Renal pelvis (tissue), 4 donors: Measurements from ENCODE around the gene CROCC2. TPM values are rescaled to one million over a fixed set of nuclear protein-coding genes. Genes with fewer than 3 reads are reported as not detected.

Source experiments
- DNase-seq: peaks from one replicate; pipeline ENCODE4 v3.0.0-alpha.2; 2013
- polyA plus RNA-seq, 3 donors: library from polyadenylated mRNA; unstranded; fragments of 120-200 nt; gene quantifications; one replicate each; pipeline ENCODE4 v1.2.1, GENCODE V29; 2013; ENCODE audit not compliant: insufficient read length in 3 of 3

The CROCC2 gene
- polyA plus RNA-seq, 3 donors = 0.04 to 0.07 (median 0.06) TPM

DNA sequence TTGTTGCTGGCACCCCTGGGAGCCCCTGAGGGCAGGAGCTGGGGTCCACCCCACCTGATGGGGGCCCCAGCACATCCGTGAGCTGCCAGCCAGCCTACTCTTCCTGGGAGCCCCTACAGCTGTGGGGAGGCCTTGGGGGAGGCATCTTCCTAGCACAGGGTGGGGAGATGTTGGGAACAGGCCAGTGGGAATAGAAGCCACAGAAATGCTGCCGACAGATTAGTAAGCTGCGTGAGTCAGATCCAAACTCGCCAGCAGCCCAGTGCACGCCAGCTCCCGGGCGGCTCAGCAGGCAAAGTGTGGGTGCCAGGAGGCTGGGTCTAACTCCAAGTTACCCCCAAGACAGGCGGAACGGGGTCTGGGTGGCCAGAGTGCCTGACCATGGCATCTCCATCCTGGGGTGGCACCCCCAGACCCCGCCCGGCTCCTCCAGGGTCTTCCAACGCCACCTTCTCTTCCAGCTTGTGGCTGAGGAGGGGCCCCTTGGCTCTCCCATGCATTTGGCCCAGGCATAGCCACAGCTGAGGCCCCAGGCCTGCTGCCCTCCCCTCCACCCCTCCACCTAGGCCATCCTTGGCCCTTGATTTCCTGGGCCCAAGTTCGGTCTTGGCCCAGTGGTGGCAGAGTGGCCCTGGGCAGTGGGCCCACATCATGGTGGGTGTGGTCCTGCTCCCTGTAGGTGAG lies 15.3 kb downstream of the CROCC2 start:
- DNase-seq = no peak

DNA sequence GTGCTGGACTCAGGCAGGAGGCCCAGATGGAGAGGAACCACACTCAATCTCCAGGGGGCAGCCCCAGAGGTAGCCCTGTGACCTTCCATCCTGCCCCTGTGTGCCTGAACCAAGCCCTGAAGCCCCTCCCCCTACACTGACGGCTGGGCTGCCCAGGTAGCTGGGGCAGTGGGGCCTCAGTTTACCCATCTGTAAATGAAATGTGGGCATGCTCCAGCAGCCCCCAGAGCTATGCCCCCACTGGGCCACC lies 15.8 kb downstream of the CROCC2 start:
- no peak for DNase-seq

DNA sequence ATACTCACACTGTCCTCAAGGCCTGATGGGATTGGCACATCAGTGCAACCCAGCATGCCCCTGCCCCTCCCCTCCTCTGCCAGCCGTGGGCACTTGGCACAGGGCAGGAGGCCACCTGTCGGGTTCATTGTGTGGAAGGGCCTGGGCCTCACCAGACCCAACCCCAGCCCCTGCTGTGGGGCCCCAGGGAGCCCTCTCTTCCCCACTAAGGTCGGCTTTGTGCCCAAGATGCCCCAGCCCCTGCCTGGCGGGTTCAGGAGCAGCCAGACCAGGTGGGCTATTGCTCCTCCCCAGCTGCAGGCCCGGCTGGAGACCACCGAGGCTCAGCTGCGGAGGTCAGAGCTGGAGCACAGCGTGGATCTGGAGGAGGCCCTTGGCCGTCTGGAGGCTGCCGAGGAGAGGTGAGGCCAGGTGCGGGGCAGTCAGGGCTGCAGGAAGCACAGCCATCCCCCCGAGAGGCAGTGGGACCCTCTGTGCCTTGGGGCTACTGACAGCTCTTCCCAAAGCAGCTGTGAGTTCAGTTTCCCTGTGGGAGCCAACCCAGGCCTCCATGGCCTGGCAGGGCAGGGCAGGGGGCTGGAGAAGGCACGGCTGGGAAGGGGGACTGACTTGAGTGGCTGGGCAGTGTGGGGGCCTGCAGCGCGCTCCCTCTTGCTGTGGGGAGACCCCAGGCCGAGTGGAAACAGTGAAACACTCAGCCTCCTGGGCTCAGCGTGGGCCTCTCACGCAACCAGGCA lies 16.3 kb downstream of the CROCC2 start:
- no peak for DNase-seq

DNA sequence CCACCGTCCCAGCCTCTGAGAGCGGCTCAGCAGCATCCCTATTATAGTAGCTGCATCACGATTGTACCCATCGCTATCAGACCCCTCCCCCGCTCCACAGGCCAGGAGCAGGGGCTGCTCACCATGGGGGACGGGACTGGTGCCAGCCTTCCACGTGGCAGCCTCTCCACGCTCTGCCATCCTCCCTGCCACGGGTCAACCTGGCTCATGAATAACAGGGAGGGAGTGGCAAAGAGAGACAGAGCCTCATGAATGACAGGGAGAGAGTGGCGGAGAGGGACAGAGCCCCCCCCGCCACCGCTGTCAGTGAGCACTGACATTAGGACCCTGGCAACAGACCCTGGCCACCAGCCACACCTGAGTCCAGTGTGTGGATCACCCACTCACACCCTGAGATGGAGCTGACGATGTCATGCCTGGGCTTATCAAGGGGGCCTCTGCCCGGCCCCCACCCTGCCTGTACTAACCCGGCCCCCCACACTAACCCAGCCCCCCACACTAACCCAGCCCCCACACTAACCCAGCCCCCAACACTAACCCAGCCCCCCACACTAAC lies 16.9 kb downstream of the CROCC2 start:
- DNase-seq = no peak

DNA sequence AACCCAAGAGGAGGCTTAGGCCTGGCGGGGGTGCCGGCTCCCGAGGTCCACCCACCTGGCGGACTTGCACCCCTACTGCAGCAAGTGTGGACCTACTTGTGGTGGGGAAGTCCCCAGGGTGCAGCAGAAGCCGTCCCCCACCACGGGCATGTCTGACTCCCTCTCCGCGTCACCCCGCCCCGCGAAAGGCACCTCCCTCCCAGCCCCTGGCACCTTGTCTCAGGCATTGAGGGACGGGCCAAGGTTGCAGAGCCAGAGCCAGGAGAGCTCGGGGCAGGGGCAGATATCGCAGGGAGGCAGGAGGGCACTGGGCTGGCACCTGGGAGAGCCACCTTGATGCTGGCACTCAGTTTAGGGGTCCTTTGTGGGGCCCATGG lies 19.0 kb downstream of the CROCC2 start:
- DNase-seq = no peak

DNA sequence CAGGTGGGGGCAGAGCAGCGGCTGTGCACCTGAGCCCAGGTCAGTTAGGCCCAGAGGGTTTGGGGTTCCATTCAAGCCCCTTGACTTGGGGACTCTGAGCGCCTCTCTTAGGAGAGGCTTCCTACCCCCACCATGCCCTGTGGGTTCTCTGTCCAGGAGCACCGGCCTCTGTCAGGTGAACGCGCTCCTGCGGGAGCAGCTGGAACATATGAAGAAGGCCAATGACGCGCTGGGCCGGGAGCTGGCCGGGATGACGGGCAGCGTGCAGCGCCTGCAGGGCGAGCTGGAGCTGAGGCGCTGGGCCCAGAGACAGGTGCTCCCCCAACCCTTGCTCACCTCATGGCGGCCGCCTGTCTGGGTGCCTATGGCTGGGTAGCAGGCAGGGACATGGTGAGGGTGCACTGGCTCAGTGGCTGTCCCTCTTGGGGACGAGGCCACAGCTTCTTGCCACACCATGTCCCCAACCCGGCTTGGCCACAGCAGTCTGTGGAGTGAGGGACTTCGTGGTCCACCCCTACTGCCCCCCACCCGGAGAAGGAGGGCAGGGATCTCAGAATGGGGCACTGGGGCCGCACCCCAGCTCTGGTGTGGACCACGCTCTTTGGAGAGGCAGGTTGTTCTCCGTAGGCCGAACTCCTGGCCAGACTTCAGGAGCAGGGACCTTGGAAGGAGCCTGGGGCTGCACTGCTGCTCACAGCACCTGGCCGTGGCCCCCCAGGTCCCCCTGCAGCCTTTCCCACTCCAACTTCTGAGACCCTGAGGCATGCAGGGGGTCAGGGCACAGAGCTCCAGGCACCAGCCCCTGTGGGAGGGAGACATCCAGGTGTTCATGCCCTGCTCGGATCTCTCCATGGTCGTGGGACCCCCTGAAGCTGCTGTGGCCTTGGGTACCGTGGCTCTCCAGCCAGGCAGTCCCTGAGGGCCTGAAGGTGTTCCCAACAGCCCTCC lies 19.7 kb downstream of the CROCC2 start:
- DNase-seq = no peak

DNA sequence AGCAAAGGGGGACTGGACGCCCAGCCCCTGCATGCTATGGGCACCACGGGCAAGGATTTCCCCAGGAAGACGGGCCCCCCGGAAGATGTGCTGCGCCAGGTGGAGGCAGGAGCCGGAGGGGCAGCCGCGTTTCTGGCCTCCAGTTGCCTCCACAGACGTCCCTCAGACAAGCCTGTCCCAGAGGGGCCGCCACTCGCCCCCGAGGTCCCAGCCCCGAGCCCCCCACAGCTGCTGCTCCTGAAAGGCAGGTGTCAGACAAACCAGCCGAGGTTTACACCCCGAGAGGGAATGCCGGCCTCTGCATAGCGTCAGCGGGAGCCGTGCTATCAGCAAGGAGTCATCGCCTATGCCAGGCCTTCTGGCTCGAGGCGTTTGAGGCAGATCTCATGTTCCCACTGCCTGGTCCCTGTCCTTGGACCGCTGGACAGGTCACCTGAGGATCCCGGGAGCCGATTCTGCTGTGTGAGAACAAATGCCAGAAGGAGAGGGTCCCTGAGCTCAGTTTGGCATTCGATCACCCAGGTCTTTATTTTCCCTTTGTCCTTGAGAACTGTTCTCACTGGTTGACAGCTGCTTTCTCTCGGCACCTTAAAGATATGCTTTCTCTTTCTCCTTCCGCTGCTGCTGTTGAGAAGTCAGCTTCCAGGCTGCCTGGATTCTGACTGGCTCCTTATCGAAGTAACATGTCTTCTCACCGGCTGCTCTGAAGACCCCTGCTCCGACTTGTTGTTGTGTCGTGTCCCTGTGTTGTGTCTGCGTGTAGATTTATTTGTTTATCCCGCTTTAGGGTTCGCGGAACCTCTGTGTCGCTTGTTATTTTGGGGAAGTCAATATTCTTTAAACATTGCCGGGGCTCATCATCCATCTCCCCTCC lies 20.6 kb downstream of the CROCC2 start:
- DNase-seq = no peak

DNA sequence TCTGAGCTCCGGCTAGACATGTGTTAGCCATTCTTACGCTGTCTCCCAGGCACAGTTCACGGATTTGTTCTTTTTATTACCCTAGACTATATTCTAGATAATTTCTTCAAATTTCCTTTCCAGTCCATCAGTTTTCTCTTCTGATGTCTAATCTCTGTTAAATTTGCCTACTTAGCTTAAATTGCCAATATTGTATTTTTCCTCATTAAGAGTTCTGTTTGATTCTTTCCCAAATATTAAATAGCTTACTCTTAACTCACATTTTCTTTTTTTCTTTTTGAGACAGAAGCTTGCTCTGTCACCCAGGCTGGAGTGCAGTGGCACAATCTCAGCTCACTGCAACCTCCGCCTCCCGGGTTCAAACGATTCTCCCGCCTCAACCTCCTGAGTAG lies 21.2 kb downstream of the CROCC2 start:
- DNase-seq = no peak

DNA sequence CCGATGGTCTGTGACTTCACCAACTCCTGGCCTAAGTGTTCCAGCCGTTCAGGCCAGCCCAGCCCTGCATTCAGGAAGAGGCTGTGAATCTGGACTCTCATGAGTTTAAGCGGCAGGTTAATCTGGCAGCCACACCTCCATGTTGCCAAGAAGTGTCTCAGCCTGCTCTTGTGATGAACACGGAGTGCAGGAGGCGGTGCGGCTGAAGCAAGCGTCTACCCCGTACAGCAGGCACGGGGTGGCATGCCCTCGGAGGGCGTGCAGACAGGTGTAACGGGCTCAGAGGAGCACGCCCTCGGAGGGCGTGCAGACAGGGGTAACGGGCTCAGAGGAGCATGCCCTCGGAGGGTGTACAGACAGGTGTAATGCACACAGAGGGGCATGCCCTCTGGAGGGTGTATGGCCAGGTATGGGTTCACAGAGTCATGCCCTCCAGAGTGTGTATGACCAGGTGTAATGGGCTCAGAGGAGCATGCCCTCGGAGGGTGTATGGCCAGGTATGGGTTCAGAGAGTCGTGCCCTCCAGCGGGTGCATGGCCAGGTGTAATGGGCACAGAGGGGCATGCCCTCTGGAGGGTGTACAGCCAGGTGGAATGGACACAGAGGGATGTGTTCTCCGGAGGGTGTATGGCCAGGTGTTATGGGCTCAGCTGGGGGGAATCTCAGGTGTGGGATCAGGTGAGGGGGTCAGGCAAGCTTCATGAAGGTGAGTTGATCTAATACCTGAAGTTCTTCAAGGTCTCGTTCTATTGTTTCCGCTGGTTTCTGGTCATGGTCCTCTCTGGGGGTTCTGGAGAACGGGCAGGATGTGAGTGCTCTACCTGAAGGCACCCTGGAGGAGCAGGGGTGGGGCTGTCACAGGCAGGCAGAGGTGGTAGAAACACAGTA lies 22.6 kb downstream of the CROCC2 start:
- DNase-seq = no peak

DNA sequence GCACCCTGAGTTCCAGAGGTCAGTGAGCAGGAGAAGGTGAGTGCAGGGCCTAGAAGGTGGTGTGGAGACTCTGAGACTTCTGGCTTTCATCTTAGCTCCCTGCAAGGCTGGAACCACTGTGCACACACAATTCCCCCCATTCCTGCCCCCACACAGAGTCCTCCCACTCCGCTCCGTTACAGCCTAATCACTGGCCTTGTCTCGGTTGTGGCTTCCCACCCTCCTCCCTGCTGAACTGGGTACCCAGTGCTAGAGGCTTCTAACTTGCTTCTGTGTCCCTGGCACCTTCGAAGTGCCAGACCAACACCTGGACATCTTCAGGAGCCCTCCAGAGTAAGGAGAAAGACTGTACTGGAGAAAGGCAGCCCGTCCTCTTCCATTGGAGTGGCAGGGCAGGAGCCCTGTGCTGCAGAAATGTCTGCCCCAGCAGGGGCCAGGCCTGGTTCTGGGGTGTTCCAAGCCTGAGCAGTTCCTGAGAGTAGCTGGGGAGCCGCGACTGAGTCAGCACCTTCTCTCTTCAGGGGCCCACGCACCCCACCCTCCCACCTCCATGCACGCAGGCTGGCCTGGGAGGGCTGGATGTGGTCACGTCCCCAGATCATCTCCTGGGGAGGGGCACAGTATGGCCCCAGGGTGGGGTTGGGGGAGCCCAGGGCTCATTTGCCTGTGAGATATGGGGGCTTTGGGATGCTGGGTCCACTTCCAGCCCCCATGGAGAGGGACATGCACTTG lies 23.4 kb downstream of the CROCC2 start:
- DNase-seq = no peak

DNA sequence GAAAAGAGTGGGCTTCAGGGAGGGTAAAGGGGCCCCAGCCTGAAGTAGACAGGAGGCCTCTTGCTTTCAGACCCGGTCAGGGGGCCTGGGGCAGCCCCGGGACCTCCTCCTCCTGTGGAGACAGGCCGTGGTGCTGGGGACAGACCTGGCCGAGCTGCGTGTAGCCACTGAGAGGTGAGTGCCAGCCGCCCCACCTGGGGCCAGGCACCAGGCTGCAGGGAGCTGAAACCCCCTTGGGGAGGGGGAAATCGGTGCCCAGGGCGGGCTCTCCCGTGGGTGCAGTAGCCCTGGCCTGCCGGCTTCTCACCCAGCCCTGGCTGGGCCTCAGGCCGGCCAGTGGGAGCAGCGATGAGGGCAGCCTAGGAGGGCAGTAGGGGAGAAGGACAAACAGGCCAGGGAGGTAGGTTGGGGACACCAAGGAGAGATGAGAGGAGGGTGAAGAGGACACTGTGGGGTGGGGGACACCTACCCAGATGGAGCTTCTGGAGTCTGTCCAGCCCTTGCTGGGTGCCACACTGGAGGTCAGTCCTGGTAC lies 24.0 kb downstream of the CROCC2 start:
- DNase-seq = no peak

DNA sequence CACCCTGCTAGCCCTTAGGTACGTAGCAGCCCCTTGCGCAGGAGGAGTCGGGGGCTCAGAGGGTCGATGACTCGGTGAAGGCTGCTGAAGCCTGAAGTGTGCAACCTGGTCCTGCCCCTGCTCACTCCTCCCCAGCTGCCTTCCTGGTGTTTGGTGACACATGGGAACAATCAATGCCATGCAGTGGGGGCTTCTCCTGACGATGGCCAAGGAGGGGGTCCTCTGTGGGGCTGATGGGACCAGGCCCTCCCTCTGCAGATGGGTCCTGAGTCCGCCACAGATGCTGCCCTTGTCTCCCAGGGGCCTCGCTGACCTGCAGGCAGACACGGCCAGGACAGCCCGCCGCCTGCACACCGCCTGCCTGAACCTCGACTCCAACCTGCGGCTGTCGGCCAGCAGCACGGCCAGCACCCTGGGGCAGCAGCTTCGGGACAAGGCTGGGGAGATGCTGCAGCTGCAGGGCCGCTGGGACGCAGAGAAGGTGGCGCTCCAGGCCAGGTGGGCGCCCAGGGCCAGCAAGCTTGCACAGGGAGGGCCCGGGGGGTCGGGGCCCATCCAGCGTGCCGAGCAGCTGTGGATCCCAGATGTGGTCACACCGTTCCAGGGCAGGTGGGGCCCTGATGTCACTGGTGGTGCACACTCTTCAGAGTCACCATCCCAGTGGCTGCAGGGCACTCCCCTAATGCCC lies 24.6 kb downstream of the CROCC2 start:
- no peak for DNase-seq

DNA sequence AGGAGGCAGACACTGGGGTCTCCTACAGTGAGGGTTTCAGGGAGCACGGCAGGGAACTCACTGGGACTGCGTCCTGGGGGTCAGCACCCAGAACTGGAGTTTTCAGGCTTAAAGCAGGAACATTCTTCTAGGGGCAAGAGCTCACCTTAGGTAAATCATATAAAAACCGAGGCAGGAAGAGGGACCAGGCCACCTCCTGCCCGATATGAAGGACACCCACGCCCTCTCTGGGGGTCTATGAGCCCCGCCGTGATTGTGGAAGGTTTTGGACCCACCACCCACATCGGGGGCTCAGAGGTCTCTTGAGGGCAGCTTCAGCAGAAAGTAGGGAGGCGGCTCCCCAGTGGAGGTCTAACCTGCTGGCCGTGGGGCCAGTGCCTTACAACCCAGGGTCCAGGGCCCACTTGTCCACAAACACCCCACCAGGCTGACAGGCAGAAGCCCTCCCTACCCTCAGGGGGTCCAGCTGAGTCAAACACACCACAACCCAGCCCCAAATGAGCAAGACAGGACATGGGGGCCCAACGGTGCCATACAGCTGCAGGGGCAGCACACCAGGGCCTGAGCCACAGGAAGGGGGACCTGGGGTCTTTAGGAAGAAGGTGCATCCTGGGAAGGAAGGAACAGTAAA lies 25.3 kb downstream of the CROCC2 start:
- no peak for DNase-seq

DNA sequence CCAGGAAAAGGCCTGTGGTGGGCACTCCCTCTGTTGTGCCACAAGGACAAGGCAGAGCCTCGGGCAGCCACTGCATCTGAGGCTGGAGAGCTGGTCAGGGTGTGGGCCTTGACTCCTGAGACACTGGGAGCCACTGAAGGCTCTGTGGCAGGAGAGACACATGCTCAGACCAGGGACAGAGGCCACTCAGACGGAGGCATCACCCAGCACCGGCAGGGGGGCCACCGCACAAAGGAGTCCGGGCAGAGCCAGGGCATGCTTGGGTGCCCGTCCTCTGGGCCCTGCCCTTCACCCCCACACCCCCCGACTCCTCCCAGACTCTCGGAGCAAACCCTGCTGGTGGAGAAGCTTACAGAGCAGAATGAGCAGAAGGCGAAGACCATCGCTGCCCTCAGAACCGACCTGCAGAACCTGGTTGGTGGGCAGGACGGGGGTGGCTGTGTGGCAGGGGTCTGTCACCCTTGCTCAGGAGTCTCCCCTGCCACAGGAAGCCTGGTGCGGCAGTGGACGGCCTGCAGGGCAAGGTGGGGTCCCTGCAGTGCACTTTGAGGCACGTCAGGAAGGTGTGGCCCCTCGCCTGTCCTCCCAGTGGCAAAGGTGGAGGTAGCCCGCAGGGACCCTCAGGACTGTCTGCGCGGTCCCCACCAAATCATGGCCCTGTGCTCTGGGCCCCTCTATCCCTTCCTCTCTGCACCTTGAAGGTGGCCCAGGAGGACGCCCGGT lies 26.0 kb downstream of the CROCC2 start:
- no peak for DNase-seq

DNA sequence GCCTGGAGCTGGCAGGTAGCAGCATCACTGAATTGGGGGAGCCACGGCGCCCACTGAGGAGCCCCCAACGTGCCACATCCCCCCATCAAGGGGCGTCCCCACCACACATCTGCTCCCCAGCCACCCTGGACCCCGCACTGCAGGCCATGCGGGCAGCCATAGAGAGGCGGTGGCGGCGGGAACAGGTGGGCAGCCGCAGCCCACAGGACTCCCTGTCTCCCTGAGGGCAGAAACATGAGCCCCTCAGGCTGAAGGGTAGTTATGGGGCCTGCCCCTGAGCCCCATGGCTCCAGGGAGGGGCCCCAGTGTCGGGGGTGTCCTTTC lies 26.6 kb downstream of the CROCC2 start:
- DNase-seq = no peak

DNA sequence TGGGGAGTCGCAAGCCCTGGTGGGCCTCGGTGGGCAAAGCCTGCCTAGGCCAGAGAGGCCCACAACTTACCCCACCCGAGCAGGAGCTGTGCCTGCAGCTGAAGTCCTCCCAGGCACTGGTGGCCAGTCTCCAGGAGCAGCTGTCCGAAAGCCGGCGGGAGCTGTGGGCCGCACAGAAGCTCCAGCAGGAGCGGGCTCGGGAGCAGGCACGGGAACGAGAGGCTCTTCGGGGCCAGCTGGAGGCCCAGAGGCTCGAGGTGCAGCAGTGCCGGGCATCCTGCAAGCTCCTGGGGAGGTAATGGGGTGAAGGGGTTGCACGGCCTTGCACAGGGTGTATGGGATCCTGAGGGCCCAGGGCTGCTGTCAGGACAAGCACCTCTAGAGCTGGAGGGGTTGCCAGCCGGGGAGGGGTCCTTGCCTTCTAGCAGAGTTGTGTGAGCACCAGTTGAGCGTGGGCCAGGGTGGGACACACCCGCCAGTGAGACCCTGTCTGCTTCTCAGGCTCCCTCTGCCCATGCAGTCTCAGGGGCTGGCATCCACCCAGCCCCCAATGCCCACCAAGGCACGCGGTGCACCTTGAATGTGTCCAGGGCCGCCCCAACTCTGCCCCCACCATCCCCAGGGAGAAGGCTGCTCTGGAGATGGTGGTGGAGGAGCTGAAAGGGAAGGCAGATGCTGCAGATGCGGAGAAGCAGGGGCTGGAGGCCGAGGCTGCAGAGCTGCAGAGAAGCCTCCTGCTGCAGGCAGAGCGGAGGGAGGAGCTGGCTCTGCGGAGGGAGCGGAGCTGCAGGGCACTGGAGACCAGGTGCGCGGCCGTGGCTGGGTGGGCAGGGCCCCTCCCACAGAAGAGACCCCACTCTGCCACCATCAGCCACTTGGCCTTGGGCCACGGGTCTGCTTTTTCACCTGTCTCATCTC lies 27.2 kb downstream of the CROCC2 start:
- no peak for DNase-seq
